Activated naive CD8-positive, alpha-beta T cell treated with anti-CD3 and anti-CD28 coated beads, Interleukin-2, amount 10 ng/mL, durations not matched to agents 7 days and 5 days (primary cell): Measurements from ENCODE around the gene ALDH1L2. TPM values are rescaled to one million over a fixed set of nuclear protein-coding genes. Genes with fewer than 3 reads are reported as not detected.

Experiments used
- ATAC-seq: fragments of 150-1000 bp; cut with Tn5 transposase; one replicate; pipeline ENCODE4 v1.10.0; 2021; ENCODE audit warnings: low read depth, moderate library complexity
- POLR2A ChIA-PET: fragments of 350-600 bp; sonication (Branson Sonifier 250); formaldehyde crosslinking; loops from one replicate; lab custom pipeline; 2021; ENCODE audit warnings: antibody characterized with exemption; lab: Charles Lee
- DNase-seq: peaks from one replicate; pipeline ENCODE4 v3.0.0; 2021
- H3K27ac Mint-ChIP-seq: one replicate; pipeline ENCODE4 v1.8.0; 2022; ENCODE audit warnings: mild to moderate bottlenecking, mixed read lengths
- H3K27me3 Mint-ChIP-seq: one replicate; pipeline ENCODE4 v1.8.0; 2022; ENCODE audit warnings: mild to moderate bottlenecking, moderate library complexity, mixed read lengths
- H3K36me3 Mint-ChIP-seq: one replicate; pipeline ENCODE4 v1.8.0; 2021; ENCODE audit warnings: mild to moderate bottlenecking, mixed read lengths
- H3K4me1 Mint-ChIP-seq: one replicate; pipeline ENCODE4 v1.8.0; 2021; ENCODE audit warnings: mixed read lengths
- H3K4me3 Mint-ChIP-seq: one replicate; pipeline ENCODE4 v1.8.0; 2022; ENCODE audit warnings: mild to moderate bottlenecking, moderate library complexity, mixed read lengths
- H3K9me3 Mint-ChIP-seq: one replicate; pipeline ENCODE4 v1.8.0; 2021; ENCODE audit warnings: mixed read lengths
- total RNA-seq, 2 experiments: library from RNA; stranded (reverse); gene quantifications; one replicate each; pipeline ENCODE4 v1.2.3, GENCODE V29; 2021

Gene ALDH1L2
- total RNA-seq, 2 experiments from 2014 or later, result 0.14 to 1.2 TPM

DNA sequence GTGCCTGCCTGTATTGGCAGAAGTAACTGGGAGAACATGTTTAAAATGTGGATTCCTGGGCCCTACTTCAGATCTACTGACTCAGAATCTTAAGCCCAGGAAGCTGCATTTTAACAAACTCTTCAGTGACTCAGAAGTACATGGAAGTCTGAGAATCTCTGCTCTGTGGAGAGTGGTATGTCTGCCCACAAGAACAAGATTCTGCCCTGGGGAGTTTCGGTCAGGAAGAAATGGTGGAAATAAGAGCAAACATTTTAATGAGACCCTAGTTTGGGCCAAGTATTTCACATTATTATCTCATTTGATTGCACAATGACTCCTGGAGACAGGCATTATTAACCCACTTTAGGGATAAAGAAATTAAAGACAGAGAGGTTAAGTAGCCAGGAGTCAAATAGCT lies 8.2 kb downstream of the ALDH1L2 start:
- DNase-seq (no peak), ATAC-seq (no peak)
- H3K27ac Mint-ChIP-seq, result no peak overlapping the region
- H3K36me3 Mint-ChIP-seq, result no peaks in the 10 kb centered on the region
- no peaks in the 10 kb centered on the region for H3K4me1 Mint-ChIP-seq
- H3K4me3 Mint-ChIP-seq, result no peak overlapping the region
- no peaks in the 10 kb centered on the region for H3K9me3 Mint-ChIP-seq
- peaks cover 2% of the 10 kb centered on the region for H3K27me3 Mint-ChIP-seq
- POLR2A ChIA-PET, result interaction anchor here (0.6 kb wide), 1 partner anchor 13 kb away, joined by 3 read pairs; no protein-coding TSS in a partner anchor

DNA sequence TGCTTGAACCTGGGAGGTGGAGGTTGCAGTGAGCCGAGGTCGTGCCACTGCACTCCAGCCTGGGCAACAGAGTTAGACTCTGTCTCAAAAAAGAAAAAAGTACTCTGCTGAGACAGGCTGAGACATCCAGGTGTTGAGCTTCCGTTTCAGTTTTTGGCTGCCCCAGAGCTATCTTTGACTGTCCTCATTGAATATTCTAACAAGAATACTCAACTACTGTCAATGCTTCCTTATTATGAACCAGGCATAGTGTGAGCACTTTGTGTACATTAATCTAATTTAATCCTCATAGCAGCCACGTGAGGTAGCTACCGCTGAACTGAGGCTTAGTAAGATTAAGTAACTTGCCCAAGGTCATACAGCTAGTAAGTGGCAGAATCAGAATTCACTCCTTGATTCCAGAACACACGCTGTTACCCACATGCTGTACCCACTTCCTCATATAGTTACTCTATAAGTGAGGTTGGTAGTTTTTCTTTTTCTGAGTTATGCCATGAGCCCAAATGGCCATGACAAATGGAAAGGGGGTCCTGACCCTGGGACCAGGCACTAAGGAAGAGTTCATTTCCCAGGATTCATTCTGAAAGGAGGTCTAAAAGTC lies 11.3 kb downstream of the ALDH1L2 start:
- H3K27me3 Mint-ChIP-seq, result peaks cover 5% of the 10 kb centered on the region
- no peaks in the 10 kb centered on the region for H3K36me3 Mint-ChIP-seq
- no peak overlapping the region for H3K27ac Mint-ChIP-seq
- DNase-seq (no peak), ATAC-seq (no peak)
- no peaks in the 10 kb centered on the region for H3K4me1 Mint-ChIP-seq
- H3K9me3 Mint-ChIP-seq, result no peaks in the 10 kb centered on the region
- POLR2A ChIA-PET, result no interaction called here
- no peak overlapping the region for H3K4me3 Mint-ChIP-seq

DNA sequence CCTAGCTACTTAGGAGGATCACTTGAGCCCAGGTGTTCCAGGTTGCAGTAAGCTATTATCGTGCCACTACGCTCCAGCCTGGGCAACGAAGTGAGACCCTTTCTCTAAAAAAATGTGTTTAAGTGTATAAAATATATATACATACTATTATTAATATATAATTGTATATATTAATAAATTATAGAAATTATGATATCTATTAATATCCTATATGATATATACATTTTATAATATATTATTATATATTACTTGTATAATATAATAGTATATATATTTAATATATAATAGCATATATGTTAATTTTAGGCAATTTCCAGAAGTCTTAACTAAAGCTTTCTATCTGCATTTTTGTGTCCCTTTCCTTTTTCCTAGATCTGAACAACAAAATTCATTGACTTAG lies 12.3 kb downstream of the ALDH1L2 start:
- Mint-ChIP-seq H3K4me1 (no peaks in the 10 kb centered on the region), H3K27ac (no peak overlapping the region), H3K36me3 (no peaks in the 10 kb centered on the region), H3K27me3 (peaks cover 5% of the 10 kb centered on the region), H3K9me3 (no peaks in the 10 kb centered on the region), H3K4me3 (no peak overlapping the region)
- POLR2A ChIA-PET, result no interaction called here
- ATAC-seq (no peak), DNase-seq (no peak)

GRCh38 chr12:105069936-105070702 lies 14.1 kb downstream of the ALDH1L2 start:
- Mint-ChIP-seq H3K4me3 (no peak overlapping the region), H3K36me3 (no peaks in the 10 kb centered on the region), H3K27me3 (peaks cover 5% of the 10 kb centered on the region), H3K27ac (no peak overlapping the region), H3K4me1 (no peaks in the 10 kb centered on the region), H3K9me3 (no peaks in the 10 kb centered on the region)
- DNase-seq, result no peak
- no peak for ATAC-seq
- POLR2A ChIA-PET, result interaction anchor here (0.5 kb wide), 1 partner anchor 10 kb away, joined by 3 read pairs; no protein-coding TSS in a partner anchor

DNA sequence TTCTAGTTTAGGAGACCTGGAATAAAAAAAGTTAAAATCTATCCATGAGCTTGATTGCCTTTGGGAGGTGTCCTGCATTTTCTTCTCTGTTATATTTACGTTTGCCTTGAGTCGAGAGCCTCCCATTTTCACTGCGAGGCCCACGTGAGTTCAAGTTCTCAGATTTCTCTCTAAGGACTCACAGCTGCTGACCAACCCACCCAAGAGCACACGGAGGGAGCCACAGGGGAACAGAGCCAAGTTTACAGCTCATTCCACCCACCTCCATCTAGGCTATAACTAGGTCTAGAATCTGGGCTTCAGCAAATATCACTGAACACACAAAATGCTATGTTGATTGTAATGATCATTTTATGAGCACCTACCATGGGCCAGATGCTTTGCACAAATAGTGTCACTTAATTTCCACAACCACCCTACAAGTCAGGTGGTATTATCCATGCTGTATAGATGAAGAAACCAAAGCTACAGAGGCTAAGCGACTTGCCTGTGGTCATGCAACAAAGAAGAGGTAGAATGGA lies 16.7 kb downstream of the ALDH1L2 start:
- DNase-seq (no peak), ATAC-seq (no peak)
- Mint-ChIP-seq H3K4me1 (no peaks in the 10 kb centered on the region), H3K36me3 (no peaks in the 10 kb centered on the region), H3K27ac (no peak overlapping the region), H3K9me3 (no peaks in the 10 kb centered on the region), H3K27me3 (peaks cover 5% of the 10 kb centered on the region), H3K4me3 (no peak overlapping the region)
- POLR2A ChIA-PET, result interaction anchor here (1.4 kb wide), 1 partner anchor 13 kb away, joined by 3 read pairs; no protein-coding TSS in a partner anchor

DNA sequence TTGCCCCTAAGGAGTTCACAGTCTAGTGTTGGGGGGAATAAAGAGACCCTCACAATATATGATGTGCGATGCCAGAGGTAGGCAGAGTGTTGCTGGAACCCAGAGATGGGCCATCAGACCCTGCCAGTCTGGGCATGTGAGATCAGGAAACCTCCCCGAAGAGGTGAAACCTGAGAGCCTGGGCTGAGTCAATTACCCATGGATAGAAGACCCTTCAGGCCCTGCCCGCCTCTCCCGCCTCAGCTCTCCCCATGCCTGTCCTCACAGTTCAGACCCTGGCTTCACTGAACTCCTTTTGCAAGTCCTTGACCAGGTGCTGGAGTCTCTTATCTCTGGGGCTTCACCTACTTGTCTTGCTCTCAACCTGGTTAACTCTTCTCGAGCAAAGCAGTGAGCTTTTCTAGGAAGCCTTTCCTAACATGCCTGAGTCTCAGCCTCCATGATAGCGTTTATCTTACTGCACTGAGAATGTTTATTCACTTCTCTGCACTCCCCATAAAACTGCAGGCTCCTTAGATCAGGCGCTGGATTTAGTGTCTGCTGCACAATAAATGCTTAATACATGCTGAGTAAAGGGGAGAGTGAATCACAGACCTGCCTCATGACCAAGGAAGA lies 19.6 kb downstream of the ALDH1L2 start:
- H3K4me1 Mint-ChIP-seq, result no peaks in the 10 kb centered on the region
- peaks cover 4% of the 10 kb centered on the region for H3K27me3 Mint-ChIP-seq
- DNase-seq, result no peak
- H3K9me3 Mint-ChIP-seq, result no peaks in the 10 kb centered on the region
- POLR2A ChIA-PET, result no interaction called here
- H3K27ac Mint-ChIP-seq, result no peak overlapping the region
- H3K4me3 Mint-ChIP-seq, result no peak overlapping the region
- H3K36me3 Mint-ChIP-seq, result no peaks in the 10 kb centered on the region
- no peak for ATAC-seq

DNA sequence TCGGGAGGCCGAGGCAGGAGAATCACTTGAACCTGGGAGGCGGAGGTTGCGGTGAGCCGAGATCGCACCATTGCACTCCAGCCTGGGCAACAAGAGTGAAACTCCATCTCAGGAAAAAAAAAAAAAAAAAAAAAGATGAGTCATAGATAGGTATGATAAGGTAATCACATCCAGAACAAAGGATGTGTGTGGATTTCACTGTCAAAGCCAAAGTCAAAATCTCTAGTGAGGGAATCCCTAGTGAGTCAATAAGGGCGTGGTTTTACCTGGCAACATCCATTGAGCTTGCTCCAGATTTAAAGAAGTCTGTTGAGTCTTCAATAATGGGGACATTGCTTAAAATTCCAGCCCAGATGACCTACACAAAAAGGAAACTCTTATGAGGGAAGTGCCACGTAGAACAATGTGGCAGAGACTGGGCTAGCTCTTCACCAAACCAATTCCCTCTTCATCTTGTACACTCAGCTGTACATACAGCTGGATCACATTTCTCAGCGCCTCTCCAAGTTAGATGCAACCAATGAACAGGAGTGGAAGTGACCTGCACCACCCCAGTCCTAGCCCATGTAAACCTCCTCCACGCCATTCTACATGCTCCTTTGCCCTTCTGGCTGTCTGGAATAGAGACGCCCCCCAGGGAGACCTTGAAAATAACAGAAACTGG lies 23.4 kb downstream of the ALDH1L2 start:
- DNase-seq (no peak), ATAC-seq (no peak)
- Mint-ChIP-seq H3K4me3 (no peak overlapping the region), H3K4me1 (no peaks in the 10 kb centered on the region), H3K36me3 (peaks cover 7% of the 10 kb centered on the region), H3K9me3 (peaks cover 2% of the 10 kb centered on the region), H3K27me3 (peaks cover 5% of the 10 kb centered on the region), H3K27ac (peak overlapping the region; percentile 22)
- POLR2A ChIA-PET, result interaction anchor here (0.7 kb wide), 1 partner anchor 10 kb away, joined by 3 read pairs; no protein-coding TSS in a partner anchor

DNA sequence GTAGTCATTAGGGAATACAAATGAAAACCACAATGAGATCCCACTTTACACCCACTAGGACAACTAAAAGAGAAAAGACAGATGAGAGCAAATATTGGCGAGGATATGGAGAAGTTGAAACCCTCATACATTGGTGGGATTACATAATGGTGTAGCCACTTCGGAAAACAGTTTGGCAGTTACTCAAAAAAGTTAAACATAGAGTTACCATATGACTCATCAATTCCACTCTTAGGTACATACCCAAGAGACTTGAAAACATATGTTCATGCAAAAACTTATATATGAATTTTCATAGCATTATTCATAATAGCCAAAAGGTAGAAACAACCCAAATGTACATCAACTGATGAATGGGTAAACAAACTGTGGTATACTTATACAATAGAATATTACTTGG lies 27.1 kb downstream of the ALDH1L2 start:
- peaks cover 3% of the 10 kb centered on the region for H3K4me1 Mint-ChIP-seq
- no peak overlapping the region for H3K4me3 Mint-ChIP-seq
- H3K27ac Mint-ChIP-seq, result no peak overlapping the region
- H3K9me3 Mint-ChIP-seq, result peaks cover 4% of the 10 kb centered on the region
- H3K36me3 Mint-ChIP-seq, result peaks cover 14% of the 10 kb centered on the region
- POLR2A ChIA-PET, result no interaction called here
- H3K27me3 Mint-ChIP-seq, result peaks cover 5% of the 10 kb centered on the region
- ATAC-seq (no peak), DNase-seq (no peak)

DNA sequence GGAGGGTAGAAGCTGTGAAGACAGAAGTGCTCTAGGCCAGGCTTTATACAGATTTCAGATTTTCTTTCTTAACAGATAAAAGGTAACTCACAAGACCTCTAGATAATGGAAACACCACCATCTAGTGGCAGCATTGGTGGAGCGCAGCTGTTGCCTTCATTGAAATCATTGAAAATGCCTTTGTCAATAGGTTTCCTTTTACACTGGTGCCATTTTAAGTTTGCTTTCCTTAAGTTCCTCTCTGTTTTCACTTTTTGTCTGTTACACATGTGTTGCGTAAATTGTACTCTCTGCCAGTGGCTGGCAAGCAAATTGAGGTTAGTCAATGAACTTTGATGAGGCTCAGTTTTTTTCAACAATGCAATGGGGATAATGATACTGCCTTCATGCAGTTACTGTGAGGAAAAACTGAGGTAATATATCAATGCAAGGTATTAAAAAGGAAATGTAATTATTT lies 31.1 kb downstream of the ALDH1L2 start:
- Mint-ChIP-seq H3K27ac (no peak overlapping the region), H3K4me3 (no peak overlapping the region), H3K27me3 (peaks cover 5% of the 10 kb centered on the region), H3K4me1 (peaks cover 3% of the 10 kb centered on the region), H3K36me3 (peaks cover 14% of the 10 kb centered on the region), H3K9me3 (peaks cover 4% of the 10 kb centered on the region)
- ATAC-seq, result peak; percentile 80
- POLR2A ChIA-PET, result no interaction called here
- peak; percentile 67 for DNase-seq

- DNase-seq (no peak), ATAC-seq (no peak)
- POLR2A ChIA-PET, result no interaction called here
- Mint-ChIP-seq H3K9me3 (peaks cover 7% of the 10 kb centered on the region), H3K4me3 (no peak overlapping the region), H3K27ac (no peak overlapping the region), H3K36me3 (peaks cover 13% of the 10 kb centered on the region), H3K4me1 (peaks cover 5% of the 10 kb centered on the region), H3K27me3 (peaks cover 4% of the 10 kb centered on the region)
Observed at GRCh38 chr12:105051981-105052380, 32.3 kb downstream of the ALDH1L2 start.

DNA sequence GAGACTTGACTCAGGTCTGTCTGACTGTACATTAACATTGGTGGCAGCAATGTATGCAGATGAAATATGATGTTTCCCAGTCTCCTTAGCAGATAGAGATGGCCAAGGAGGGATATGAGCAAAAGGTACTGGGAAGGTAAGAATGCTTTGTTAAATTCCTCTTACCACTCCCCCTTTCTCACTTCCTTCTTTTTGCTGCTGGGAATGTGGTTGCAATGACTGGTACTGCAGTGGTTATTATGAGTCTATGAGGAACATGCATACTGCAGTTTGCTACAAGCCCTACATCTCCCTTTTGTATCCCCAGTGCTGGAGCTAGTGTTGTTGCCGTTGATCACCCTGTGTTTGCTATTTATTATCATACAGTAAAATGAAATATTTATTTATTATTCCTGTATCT lies 35.9 kb downstream of the ALDH1L2 start:
- Mint-ChIP-seq H3K27ac (no peak overlapping the region), H3K36me3 (no peaks in the 10 kb centered on the region), H3K4me1 (peaks cover 5% of the 10 kb centered on the region), H3K27me3 (no peaks in the 10 kb centered on the region), H3K9me3 (peaks cover 5% of the 10 kb centered on the region), H3K4me3 (no peak overlapping the region)
- no peak for ATAC-seq
- DNase-seq, result no peak
- POLR2A ChIA-PET, result no interaction called here

DNA sequence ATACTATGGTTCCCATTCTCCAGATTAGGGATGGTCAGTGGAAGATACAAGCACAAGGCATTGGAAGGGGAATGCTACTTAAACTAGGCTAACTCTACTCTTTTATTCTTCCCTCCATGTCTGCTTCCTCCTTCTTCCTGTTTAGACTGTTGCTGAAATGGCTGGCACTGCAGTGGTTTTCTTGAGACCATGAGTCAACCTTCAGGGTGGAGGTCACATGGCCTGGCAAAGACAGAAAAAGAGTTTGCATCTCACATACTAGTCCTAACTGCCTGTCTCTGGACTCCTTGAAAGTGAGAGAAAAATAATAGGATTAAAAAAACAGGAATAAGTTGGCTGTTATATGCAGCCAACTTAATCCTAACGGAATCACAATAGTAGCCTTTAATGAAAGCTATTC lies 37.0 kb downstream of the ALDH1L2 start:
- Mint-ChIP-seq H3K27ac (no peak overlapping the region), H3K27me3 (no peaks in the 10 kb centered on the region), H3K9me3 (peaks cover 5% of the 10 kb centered on the region), H3K4me3 (no peak overlapping the region), H3K36me3 (no peaks in the 10 kb centered on the region), H3K4me1 (peaks cover 2% of the 10 kb centered on the region)
- POLR2A ChIA-PET, result no interaction called here
- DNase-seq (no peak), ATAC-seq (no peak)

DNA sequence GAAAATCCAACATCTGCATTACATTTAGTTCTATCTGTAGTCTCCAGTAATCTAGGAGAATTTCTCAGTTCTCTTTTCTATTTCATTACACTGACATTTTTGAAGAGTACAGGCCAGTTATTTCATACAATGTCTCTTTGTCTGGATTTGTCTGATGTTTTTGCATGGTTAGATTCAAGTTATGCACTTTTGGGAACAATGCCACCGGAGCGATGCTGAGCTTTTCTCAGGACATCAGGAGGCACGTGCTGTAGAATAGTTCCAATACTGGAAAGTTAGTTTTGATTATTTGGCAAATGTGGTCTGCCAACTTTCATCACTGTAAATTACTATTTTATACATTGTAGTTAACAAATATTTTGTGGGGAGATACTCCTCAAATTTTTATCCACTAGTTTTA lies 43.1 kb downstream of the ALDH1L2 start:
- H3K36me3 Mint-ChIP-seq, result no peaks in the 10 kb centered on the region
- no peak overlapping the region for H3K27ac Mint-ChIP-seq
- ATAC-seq (no peak), DNase-seq (no peak)
- H3K4me1 Mint-ChIP-seq, result peaks cover 14% of the 10 kb centered on the region
- H3K27me3 Mint-ChIP-seq, result no peaks in the 10 kb centered on the region
- POLR2A ChIA-PET, result no interaction called here
- H3K4me3 Mint-ChIP-seq, result no peak overlapping the region
- H3K9me3 Mint-ChIP-seq, result no peaks in the 10 kb centered on the region
